K562 (cell line): ENCODE data around the gene CCDC85C. TPM values are rescaled to one million over a fixed set of nuclear protein-coding genes. Genes with fewer than 3 reads are reported as not detected.

Experiments
- ETV5 ChIP-seq: sonication (generic); formaldehyde crosslinking; IDR thresholded peaks from 2 replicates; pipeline ENCODE4 v1.4.0; 2020; ENCODE audit warnings: low read depth, mild to moderate bottlenecking, missing genetic modification reagents
- FOXA3 ChIP-seq, 2 experiments: fragments of 450-650 bp in 1 of 2; sonication (generic) in 1 of 2; formaldehyde crosslinking; IDR thresholded peaks in 1 of 2; conservative IDR thresholded peaks in 1 of 2; 2 replicates each; pipeline versions ENCODE4 v1.4.0 to v1.8.0; 2020 to 2022; ENCODE audit warnings: mild to moderate bottlenecking in 2 of 2, missing genetic modification reagents in 1 of 2
- IRF2 ChIP-seq: sonication (generic); formaldehyde crosslinking; IDR thresholded peaks from 2 replicates; pipeline ENCODE4 v1.8.1; 2022; ENCODE audit warnings: mild to moderate bottlenecking, missing genetic modification reagents
- KDM2B ChIP-seq: fragments of 250-450 bp; sonication (Bioruptor Pico); IDR thresholded peaks from 2 replicates; pipeline ENCODE4 v1.8.0; 2021; ENCODE audit warnings: mild to moderate bottlenecking, moderate library complexity
- MXI1 ChIP-seq: IDR thresholded peaks from 2 replicates; pipeline ENCODE4 v1.6.1; 2011; ENCODE audit warnings: low read depth, mild to moderate bottlenecking, improper control_type of control experiment, low read length
- TCF3 ChIP-seq: sonication (generic); formaldehyde crosslinking; IDR thresholded peaks from 2 replicates; pipeline ENCODE4 v1.4.0; 2020; ENCODE audit warnings: mild to moderate bottlenecking, missing genetic modification reagents
- polyA plus RNA-seq, 8 experiments: library from polyadenylated mRNA; depleted of rRNA in 4 of 8; stranded (reverse) in 5 of 8; unstranded in 3 of 8; fragments of >200 nt; fragmentation: Nextera tagmentation in 2 of 8; fragmentation: Illumina TruSeq in 1 of 8; extraction: Ambion mirVana in 2 of 8; extraction: Trizol in 1 of 8; gene quantifications; 2 replicates each; pipeline versions ENCODE4 v1.2.1 to v1.2.3, GENCODE V29; 2011 to 2014; ENCODE audit warnings: inconsistent platforms in 1 of 8, missing spikeins in 1 of 8
- total RNA-seq, 7 experiments: library from RNA; depleted of rRNA in 6 of 7; stranded (reverse); fragments of >200 nt in 6 of 7; fragmentation: Illumina TruSeq in 2 of 7; extraction: Trizol in 2 of 7; gene quantifications; 2 replicates each; pipeline versions ENCODE4 v1.2.1 to v1.2.3, GENCODE V29; 2011 to 2021; ENCODE audit warnings: low replicate concordance in 1 of 7
- TF ChIP-seq, protein P1 (sequence below), 2 experiments: fragments of 450-650 bp; IDR thresholded peaks; 2 replicates each; pipeline ENCODE4 v1.6.1; 2016; ENCODE audit warnings: mild to moderate bottlenecking in 2 of 2, borderline replicate concordance in 1 of 2, low read depth in 1 of 2, moderate library complexity in 1 of 2
- TF ChIP-seq, protein P2 (sequence below): fragments of 450-650 bp; formaldehyde crosslinking; IDR thresholded peaks from 2 replicates; pipeline ENCODE4 v1.4.0; 2022; ENCODE audit warnings: missing genetic modification characterization
- TF ChIP-seq, protein P3 (sequence below): sonication (generic); formaldehyde crosslinking; IDR thresholded peaks from 2 replicates; pipeline ENCODE4 v1.8.1; 2023; ENCODE audit warnings: mild to moderate bottlenecking, missing genetic modification reagents, moderate library complexity
- TF ChIP-seq, protein P4 (sequence below): sonication (generic); formaldehyde crosslinking; IDR thresholded peaks from 2 replicates; pipeline ENCODE4 v1.8.1; 2023; ENCODE audit warnings: mild to moderate bottlenecking, missing genetic modification reagents
- TF ChIP-seq, protein P5 (sequence below): fragments of 250-450 bp; sonication (Bioruptor Pico); IDR thresholded peaks from 2 replicates; pipeline ENCODE4 v1.4.0; 2020; ENCODE audit warnings: borderline replicate concordance

Gene CCDC85C
- total and polyA plus RNA-seq, 9 of the 15 experiments (the other 6 are each of a cell fraction or from before 2014, with no cell fraction given) = 0.18 to 22.0 (median 6.3) TPM

DNA sequence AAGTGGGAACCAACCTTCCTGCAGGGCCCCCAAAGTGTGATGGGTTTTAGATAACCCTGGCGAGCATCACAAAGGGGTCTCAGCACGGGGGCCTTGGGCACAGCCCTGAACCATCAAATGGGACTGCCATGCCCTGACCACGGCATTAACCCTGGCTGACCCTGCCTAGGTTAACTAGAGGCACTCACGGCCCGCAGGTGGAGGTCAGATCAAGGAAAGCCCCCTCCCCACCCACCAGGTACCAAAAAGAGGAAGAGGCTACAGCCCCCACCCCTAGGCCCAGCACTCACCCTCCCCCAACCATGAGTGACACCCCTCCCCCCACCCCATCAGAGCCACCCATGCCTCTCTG is 80.3 kb downstream of the CCDC85C start (continued):
- TF ChIP-seq, protein P1, sequence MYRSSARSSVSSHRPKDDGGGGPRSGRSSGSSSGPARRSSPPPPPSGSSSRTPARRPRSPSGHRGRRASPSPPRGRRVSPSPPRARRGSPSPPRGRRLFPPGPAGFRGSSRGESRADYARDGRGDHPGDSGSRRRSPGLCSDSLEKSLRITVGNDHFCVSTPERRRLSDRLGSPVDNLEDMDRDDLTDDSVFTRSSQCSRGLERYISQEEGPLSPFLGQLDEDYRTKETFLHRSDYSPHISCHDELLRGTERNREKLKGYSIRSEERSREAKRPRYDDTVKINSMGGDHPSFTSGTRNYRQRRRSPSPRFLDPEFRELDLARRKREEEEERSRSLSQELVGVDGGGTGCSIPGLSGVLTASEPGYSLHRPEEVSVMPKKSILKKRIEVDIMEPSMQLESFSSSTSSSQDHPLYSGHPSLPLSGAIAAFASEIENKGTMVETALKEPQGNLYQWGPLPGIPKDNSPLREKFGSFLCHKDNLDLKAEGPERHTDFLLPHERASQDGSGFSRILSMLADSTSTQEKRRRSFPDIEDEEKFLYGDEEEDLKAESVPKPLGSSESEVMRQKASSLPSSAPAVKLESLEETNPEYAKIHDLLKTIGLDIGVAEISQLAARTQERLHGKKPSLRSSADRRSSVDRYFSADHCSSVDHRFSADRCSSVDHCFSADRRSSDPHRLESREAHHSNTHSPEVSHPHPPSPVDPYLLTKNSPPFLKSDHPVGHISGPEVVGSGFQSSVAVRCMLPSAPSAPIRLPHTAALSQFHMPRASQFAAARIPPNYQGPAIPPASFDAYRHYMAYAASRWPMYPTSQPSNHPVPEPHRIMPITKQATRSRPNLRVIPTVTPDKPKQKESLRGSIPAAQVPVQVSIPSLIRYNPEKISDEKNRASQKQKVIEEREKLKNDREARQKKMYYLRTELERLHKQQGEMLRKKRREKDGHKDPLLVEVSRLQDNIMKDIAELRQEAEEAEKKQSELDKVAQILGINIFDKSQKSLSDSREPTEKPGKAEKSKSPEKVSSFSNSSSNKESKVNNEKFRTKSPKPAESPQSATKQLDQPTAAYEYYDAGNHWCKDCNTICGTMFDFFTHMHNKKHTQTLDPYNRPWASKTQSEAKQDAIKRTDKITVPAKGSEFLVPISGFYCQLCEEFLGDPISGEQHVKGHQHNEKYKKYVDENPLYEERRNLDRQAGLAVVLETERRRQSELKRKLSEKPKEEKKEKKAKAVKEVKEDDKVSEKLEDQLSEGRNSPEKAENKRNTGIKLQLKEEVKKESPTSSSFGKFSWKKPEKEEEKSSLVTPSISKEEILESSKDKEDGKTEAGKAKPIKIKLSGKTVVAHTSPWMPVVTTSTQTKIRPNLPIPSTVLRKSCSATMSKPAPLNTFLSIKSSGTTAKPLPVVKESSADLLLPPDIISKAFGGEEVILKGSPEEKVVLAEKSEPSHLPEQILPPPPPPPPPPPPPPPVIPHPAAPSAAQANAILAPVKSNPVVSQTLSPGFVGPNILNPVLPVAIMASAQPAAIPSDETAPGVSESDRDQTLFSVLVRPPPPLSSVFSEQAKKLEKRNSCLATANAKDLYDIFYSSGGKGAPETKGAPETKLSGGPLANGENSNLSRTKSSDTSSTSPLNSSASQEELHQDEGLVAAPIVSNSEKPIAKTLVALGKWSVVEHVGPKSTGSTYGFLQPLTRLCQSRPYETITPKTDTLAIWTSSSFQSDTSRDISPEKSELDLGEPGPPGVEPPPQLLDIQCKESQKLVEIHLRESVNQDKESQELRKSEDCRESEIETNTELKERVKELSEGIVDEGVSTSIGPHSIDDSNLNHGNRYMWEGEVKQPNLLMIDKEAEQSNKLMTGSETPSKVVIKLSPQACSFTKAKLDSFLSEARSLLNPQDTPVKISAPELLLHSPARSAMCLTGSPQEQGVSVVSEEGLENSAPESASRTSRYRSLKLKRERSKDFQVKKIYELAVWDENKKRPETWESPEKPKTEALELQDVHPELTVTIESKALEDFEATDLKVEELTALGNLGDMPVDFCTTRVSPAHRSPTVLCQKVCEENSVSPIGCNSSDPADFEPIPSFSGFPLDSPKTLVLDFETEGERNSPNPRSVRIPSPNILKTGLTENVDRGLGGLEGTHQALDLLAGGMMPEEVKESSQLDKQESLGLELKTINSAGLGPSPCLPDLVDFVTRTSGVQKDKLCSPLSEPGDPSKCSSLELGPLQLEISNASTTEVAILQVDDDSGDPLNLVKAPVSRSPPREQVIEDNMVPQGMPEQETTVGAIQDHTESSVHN (IDR thresholded peaks at IDR 0.05; ENCODE audit: borderline replicate concordance in 1 of 2, low read depth in 1 of 2) = no peak
- no peak for TF ChIP-seq KDM2B (CRISPR knock-in tag)
- TF ChIP-seq TCF3 = no peak
- TF ChIP-seq, protein P2, sequence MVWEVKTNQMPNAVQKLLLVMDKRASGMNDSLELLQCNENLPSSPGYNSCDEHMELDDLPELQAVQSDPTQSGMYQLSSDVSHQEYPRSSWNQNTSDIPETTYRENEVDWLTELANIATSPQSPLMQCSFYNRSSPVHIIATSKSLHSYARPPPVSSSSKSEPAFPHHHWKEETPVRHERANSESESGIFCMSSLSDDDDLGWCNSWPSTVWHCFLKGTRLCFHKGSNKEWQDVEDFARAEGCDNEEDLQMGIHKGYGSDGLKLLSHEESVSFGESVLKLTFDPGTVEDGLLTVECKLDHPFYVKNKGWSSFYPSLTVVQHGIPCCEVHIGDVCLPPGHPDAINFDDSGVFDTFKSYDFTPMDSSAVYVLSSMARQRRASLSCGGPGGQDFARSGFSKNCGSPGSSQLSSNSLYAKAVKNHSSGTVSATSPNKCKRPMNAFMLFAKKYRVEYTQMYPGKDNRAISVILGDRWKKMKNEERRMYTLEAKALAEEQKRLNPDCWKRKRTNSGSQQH (CRISPR knock-in tag) = no peak
- no peak for TF ChIP-seq FOXA3 (CRISPR knock-in tag; conservative IDR thresholded peaks at IDR 0.05 in 1 of 2, IDR thresholded peaks at IDR 0.05 in 1 of 2)
- no peak for TF ChIP-seq IRF2 (CRISPR knock-in tag)
- TF ChIP-seq, protein P3, sequence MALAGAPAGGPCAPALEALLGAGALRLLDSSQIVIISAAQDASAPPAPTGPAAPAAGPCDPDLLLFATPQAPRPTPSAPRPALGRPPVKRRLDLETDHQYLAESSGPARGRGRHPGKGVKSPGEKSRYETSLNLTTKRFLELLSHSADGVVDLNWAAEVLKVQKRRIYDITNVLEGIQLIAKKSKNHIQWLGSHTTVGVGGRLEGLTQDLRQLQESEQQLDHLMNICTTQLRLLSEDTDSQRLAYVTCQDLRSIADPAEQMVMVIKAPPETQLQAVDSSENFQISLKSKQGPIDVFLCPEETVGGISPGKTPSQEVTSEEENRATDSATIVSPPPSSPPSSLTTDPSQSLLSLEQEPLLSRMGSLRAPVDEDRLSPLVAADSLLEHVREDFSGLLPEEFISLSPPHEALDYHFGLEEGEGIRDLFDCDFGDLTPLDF = no peak
- TF ChIP-seq, protein P4, sequence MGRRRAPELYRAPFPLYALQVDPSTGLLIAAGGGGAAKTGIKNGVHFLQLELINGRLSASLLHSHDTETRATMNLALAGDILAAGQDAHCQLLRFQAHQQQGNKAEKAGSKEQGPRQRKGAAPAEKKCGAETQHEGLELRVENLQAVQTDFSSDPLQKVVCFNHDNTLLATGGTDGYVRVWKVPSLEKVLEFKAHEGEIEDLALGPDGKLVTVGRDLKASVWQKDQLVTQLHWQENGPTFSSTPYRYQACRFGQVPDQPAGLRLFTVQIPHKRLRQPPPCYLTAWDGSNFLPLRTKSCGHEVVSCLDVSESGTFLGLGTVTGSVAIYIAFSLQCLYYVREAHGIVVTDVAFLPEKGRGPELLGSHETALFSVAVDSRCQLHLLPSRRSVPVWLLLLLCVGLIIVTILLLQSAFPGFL (CRISPR knock-in tag) = no peak
- TF ChIP-seq, protein P5, sequence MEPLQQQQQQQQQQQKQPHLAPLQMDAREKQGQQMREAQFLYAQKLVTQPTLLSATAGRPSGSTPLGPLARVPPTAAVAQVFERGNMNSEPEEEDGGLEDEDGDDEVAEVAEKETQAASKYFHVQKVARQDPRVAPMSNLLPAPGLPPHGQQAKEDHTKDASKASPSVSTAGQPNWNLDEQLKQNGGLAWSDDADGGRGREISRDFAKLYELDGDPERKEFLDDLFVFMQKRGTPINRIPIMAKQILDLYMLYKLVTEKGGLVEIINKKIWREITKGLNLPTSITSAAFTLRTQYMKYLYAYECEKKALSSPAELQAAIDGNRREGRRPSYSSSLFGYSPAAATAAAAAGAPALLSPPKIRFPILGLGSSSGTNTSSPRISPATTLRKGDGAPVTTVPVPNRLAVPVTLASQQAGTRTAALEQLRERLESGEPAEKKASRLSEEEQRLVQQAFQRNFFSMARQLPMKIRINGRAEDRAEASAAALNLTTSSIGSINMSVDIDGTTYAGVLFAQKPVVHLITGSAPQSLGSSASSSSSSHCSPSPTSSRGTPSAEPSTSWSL (CRISPR knock-in tag) = no peak
- no peak for TF ChIP-seq ETV5
- TF ChIP-seq MXI1 = no peak
